MCF 10A (cell line): ENCODE measurements around the gene HAUS1. TPM values are rescaled to one million over a fixed set of nuclear protein-coding genes. Genes with fewer than 3 reads are reported as not detected.

Source experiments
- BruUV-seq: library from RNA; stranded (reverse); fragments of 400-500 nt; replicated peaks from 2 replicates; lab custom pipeline; 2021; lab: Mats Ljungman, UMichigan
- CTCF ChIA-PET: fragments of 300-600 bp; sonication (Branson Sonifier 250); formaldehyde crosslinking; extraction: SDS; loops from one replicate; lab custom pipeline; 2021; ENCODE audit warnings: antibody characterized with exemption, inconsistent platforms; lab: Yijun Ruan, JAX
- POLR2A ChIA-PET: fragments of 300-600, 350-650 bp; sonication (Branson Sonifier 250); formaldehyde crosslinking; extraction: SDS; loops from one replicate; lab custom pipeline; 2020; ENCODE audit warnings: antibody characterized with exemption, inconsistent platforms; lab: Yijun Ruan, JAX
- DNase-seq: peaks from one replicate; pipeline ENCODE4 v3.0.0-alpha.2; 2018; ENCODE audit not compliant: unreplicated experiment
- H3K27ac Mint-ChIP-seq: one replicate; pipeline ENCODE4 v1.8.0; 2022; ENCODE audit warnings: mild to moderate bottlenecking, low read depth, mixed read lengths; ENCODE audit not compliant: unreplicated experiment
- H3K27me3 Mint-ChIP-seq: one replicate; pipeline ENCODE4 v1.8.0; 2022; ENCODE audit warnings: mixed read lengths; ENCODE audit not compliant: insufficient read depth, unreplicated experiment
- H3K36me3 Mint-ChIP-seq: one replicate; pipeline ENCODE4 v1.8.0; 2022; ENCODE audit warnings: mild to moderate bottlenecking, moderate library complexity, mixed read lengths; ENCODE audit not compliant: insufficient read depth, unreplicated experiment
- H3K4me1 Mint-ChIP-seq: one replicate; pipeline ENCODE4 v1.8.0; 2022; ENCODE audit warnings: mixed read lengths; ENCODE audit not compliant: insufficient read depth, unreplicated experiment
- H3K4me3 Mint-ChIP-seq: one replicate; pipeline ENCODE4 v1.8.0; 2022; ENCODE audit warnings: mild to moderate bottlenecking, moderate library complexity, mixed read lengths; ENCODE audit not compliant: unreplicated experiment
- H3K9me3 Mint-ChIP-seq: one replicate; pipeline ENCODE4 v1.8.0; 2022; ENCODE audit warnings: mixed read lengths; ENCODE audit not compliant: unreplicated experiment
- CTCF ChIP-seq: fragments of 200-600 bp; IDR thresholded peaks from one replicate; pipeline ENCODE4 v1.8.0; 2022; ENCODE audit warnings: antibody characterized with exemption, mild to moderate bottlenecking; ENCODE audit not compliant: unreplicated experiment
- intact Hi-C: fragments of 100-400 bp; cut with micrococcal nuclease; formaldehyde crosslinking; loops from 2 replicates; pipeline ENCODE4 v1.14.1; 2022
- total RNA-seq: library from RNA; stranded (reverse); gene quantifications from 2 replicates; pipeline ENCODE4 v1.2.3, GENCODE V29; 2022

HAUS1 gene
- total RNA-seq, 1 experiment from 2014 or later, result 21.6 TPM

- H3K36me3 Mint-ChIP-seq, result peaks cover 10% of the 10 kb centered on the region
- intact Hi-C loops, result loop anchor here (1.0 to 5.0 kb wide), 5 partner anchors 21 to 485 kb away; no protein-coding TSS in a partner anchor
- H3K4me1 Mint-ChIP-seq, result peaks cover 6% of the 10 kb centered on the region
- peak overlapping the region; percentile 84 for H3K4me3 Mint-ChIP-seq
- no TSS peak for BruUV-seq
- peak overlapping the region; percentile 94 for H3K27ac Mint-ChIP-seq
- POLR2A ChIA-PET, result interaction anchor here (0.7 to 1.5 kb wide), 17 partner anchors 8 to 484 kb away, joined by 3 to 12 read pairs (median 4); no protein-coding TSS in a partner anchor
- H3K9me3 Mint-ChIP-seq, result no peaks in the 10 kb centered on the region
- CTCF ChIA-PET, result interaction anchor here (0.6 to 5.6 kb wide), 75 partner anchors 10 to 1529 kb away, joined by 3 to 94 read pairs (median 5); partner anchors contain the start of gene LOXHD1
- TF ChIP-seq CTCF, result peak; percentile 89
- DNase-seq, result peak; percentile 92
- H3K27me3 Mint-ChIP-seq, result no peaks in the 10 kb centered on the region
These were observed 69.5 kb downstream of the HAUS1 start for GRCh38 chr18:46173393-46174341.

GRCh38 chr18:46174342-46175041, 70.3 kb downstream of the HAUS1 start:
- DNase-seq, result peak; percentile 35
- TF ChIP-seq CTCF, result no peak
- Mint-ChIP-seq H3K9me3 (no peaks in the 10 kb centered on the region), H3K27ac (peak overlapping the region; percentile 94), H3K36me3 (peaks cover 10% of the 10 kb centered on the region), H3K27me3 (no peaks in the 10 kb centered on the region), H3K4me3 (peak overlapping the region; percentile 84), H3K4me1 (peaks cover 2% of the 10 kb centered on the region)
- no TSS peak for BruUV-seq
- CTCF ChIA-PET, result interaction anchor here (0.6 to 5.6 kb wide), 22 partner anchors 9 to 485 kb away, joined by 3 to 94 read pairs (median 12); partner anchors contain the start of gene LOXHD1
- intact Hi-C loops, result loop anchor here (5.0 kb wide), 1 partner anchor 108 kb away; no protein-coding TSS in a partner anchor
- POLR2A ChIA-PET, result interaction anchor here (0.7 to 1.8 kb wide), 11 partner anchors 8 to 449 kb away, joined by 3 to 12 read pairs (median 4); no protein-coding TSS in a partner anchor

- CTCF ChIA-PET, result interaction anchor here (0.6 to 5.6 kb wide), 9 partner anchors 9 to 482 kb away, joined by 3 to 94 read pairs (median 4); no protein-coding TSS in a partner anchor
- Mint-ChIP-seq H3K9me3 (no peaks in the 10 kb centered on the region), H3K27ac (no peak overlapping the region), H3K4me1 (no peaks in the 10 kb centered on the region), H3K36me3 (peaks cover 10% of the 10 kb centered on the region), H3K27me3 (no peaks in the 10 kb centered on the region), H3K4me3 (peak overlapping the region; percentile 84)
- POLR2A ChIA-PET, result interaction anchor here (1.0 to 1.8 kb wide), 6 partner anchors 36 to 486 kb away, joined by 3 to 4 read pairs (median 4); no protein-coding TSS in a partner anchor
- no TSS peak for BruUV-seq
- DNase-seq, result no peak
- intact Hi-C loops, result no loop called here
- no peak for TF ChIP-seq CTCF
These were observed 71.8 kb downstream of the HAUS1 start for GRCh38 chr18:46176001-46176400.

Other genes with a start within 250 kb of the HAUS1 start
- 19.4 and 25.7 TPM in 2 replicates for gene EPG5, start 137.1 kb upstream of the HAUS1 start, total RNA-seq
- 27.8 and 27.9 TPM in 2 replicates for gene PSTPIP2, start 32.1 kb upstream of the HAUS1 start, total RNA-seq
- gene ATP5F1A, start 6.1 kb upstream of the HAUS1 start, total RNA-seq, result 363 and 458 TPM in 2 replicates